PC-9 (cell line): ENCODE data around the gene EMP3.

Experiments
- CTCF ChIP-seq: fragments of 200-600 bp; sonication (generic); conservative IDR thresholded peaks from 2 replicates; pipeline ENCODE4 v1.6.1; 2017; ENCODE audit warnings: mixed run types, antibody characterized with exemption, mild to moderate bottlenecking, moderate library complexity
- EZH2 ChIP-seq: fragments of 200-600 bp; sonication (generic); IDR thresholded peaks from 2 replicates; pipeline ENCODE4 v1.8.0; 2017; ENCODE audit warnings: antibody characterized with exemption, low read depth

GRCh38 chr19:48284896-48285295 lies 40.5 kb upstream of the EMP3 start:
- no peak for TF ChIP-seq CTCF
- no peak for TF ChIP-seq EZH2
